Activated CD4-positive, alpha-beta T cell treated with anti-CD3 and anti-CD28 coated beads, Interleukin-2, amount 10 ng/mL, durations not matched to agents 7 days and 5 days (primary cell): Measurements from ENCODE around the gene MCOLN1. TPM values are rescaled to one million over a fixed set of nuclear protein-coding genes. Genes with fewer than 3 reads are reported as not detected.

ENCODE experiments used
- CTCF ChIA-PET: fragments of 350-600 bp; sonication (Branson Sonifier 250); formaldehyde crosslinking; loops from one replicate; lab custom pipeline; 2021; ENCODE audit warnings: antibody characterized with exemption; lab: Charles Lee
- POLR2A ChIA-PET: fragments of 350-600 bp; sonication (Branson Sonifier 250); formaldehyde crosslinking; loops from one replicate; lab custom pipeline; 2021; ENCODE audit warnings: antibody characterized with exemption; lab: Charles Lee
- DNase-seq: peaks from one replicate; pipeline ENCODE4 v3.0.0-alpha.2; 2020
- H3K27ac Mint-ChIP-seq: one replicate; pipeline ENCODE4 v1.8.0; 2021; ENCODE audit warnings: mild to moderate bottlenecking, moderate library complexity, mixed read lengths
- H3K27me3 Mint-ChIP-seq: one replicate; pipeline ENCODE4 v1.8.0; 2021; ENCODE audit warnings: mixed read lengths
- H3K36me3 Mint-ChIP-seq: one replicate; pipeline ENCODE4 v1.8.0; 2021; ENCODE audit warnings: low read depth, mixed read lengths
- H3K4me1 Mint-ChIP-seq: one replicate; pipeline ENCODE4 v1.8.0; 2021; ENCODE audit warnings: mixed read lengths
- H3K4me3 Mint-ChIP-seq: one replicate; pipeline ENCODE4 v1.8.0; 2021; ENCODE audit warnings: mild to moderate bottlenecking, moderate library complexity, mixed read lengths
- H3K9me3 Mint-ChIP-seq: one replicate; pipeline ENCODE4 v1.8.0; 2021; ENCODE audit warnings: mixed read lengths
- total RNA-seq, 2 experiments: library from RNA; stranded (reverse); gene quantifications; one replicate each; pipeline ENCODE4 v1.2.3, GENCODE V29; 2021

MCOLN1 gene
- total RNA-seq, 2 experiments from 2014 or later: 13.2 to 14.8 TPM

DNA sequence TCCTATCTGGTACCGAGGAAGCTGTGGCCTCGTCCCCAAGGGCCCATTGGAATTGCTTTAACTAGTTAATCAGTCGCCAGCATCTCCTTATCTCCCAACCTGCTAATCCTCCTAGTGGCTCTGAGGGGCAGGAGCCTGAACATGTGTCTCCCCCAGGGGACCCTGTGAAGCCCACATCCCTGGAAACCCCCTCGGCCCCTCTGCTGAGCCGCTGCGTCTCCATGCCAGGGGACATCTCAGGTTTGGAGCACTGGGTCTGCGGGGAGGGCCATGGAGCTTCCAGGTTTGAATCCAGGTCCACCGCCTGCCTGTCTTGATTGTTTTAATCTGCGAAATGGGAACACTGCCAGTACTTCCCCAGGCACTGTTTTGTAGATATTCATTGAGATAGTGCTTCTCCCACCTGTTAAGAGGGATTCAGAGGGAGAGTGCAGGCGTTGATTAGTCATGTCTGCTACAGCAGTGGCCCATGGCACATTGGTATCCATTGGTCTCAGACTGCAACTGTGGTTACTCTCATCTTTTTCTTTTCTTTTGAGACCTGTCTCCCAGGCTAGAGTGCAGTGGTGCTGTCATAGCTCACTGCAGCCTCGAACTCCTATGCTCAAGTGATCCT lies 19.5 kb downstream of the MCOLN1 start:
- ChIA-PET POLR2A (no interaction called here), CTCF (interaction anchor here (1.6 kb wide), 1 partner anchor 26 kb away, joined by 4 read pairs; no protein-coding TSS in a partner anchor)
- Mint-ChIP-seq H3K36me3 (peaks cover 40% of the 10 kb centered on the region), H3K4me3 (no peak overlapping the region), H3K4me1 (peaks cover 36% of the 10 kb centered on the region), H3K9me3 (no peaks in the 10 kb centered on the region), H3K27me3 (no peaks in the 10 kb centered on the region), H3K27ac (no peak overlapping the region)
- DNase-seq: no peak

DNA sequence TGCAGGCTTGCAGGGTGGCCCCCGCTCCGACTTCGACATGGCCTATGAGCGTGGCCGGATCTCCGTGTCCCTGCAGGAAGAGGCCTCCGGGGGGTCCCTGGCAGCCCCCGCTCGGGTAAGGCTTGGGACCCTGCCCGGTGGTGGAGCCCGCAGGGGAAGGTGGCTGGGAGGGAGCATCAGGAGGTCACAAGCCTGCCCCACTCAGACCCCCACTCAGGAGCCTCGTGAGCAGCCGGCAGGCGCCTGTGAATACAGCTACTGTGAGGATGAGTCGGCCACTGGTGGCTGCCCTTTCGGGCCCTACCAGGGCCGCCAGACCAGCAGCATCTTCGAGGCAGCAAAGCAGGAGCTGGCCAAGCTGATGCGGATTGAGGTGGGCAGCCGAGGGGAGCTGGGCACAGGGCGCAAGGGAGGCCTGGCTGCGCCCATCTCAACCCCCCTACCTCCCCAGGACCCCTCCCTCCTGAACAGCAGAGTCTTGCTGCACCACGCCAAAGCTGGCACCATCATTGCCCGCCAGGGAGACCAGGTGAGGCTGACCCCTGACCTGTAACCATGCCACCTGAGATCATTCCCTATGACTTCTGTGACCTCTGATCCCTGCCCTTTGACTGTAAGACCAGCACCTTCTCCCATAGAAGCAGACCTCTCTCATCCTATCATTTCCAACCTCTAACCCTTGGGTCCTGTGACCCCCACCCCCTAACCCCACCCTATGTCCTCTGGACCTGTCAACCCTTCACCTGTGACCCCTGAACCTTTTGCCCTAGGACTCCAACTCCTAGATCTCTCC lies 20.3 kb downstream of the MCOLN1 start:
- CTCF ChIA-PET: no interaction called here
- DNase-seq: no peak
- Mint-ChIP-seq H3K4me3 (no peak overlapping the region), H3K27ac (no peak overlapping the region), H3K4me1 (peaks cover 36% of the 10 kb centered on the region), H3K27me3 (no peaks in the 10 kb centered on the region), H3K9me3 (no peaks in the 10 kb centered on the region), H3K36me3 (peaks cover 35% of the 10 kb centered on the region)
- POLR2A ChIA-PET: no interaction called here

DNA sequence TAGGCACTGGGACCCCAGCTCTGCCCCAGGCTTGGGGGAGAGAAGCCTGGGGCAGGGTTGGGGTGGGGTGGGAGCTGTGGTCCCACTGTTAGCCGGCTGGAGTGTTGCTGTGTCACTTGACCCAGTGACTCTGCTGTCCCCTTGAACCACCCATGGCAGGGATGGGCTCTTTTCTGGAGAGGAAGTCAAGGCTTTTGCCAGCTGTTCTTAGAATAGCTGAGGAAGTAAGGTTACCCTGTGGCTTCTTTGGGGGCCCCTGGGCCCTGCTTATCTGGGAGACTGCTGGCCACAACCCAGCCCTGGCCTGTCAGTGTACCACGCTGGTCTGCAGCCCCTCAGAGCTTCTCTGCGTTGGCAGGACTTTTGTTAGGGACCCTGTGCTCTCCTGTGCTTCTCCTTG lies 22.2 kb downstream of the MCOLN1 start:
- POLR2A ChIA-PET: no interaction called here
- peaks cover 36% of the 10 kb centered on the region for H3K4me1 Mint-ChIP-seq

DNA sequence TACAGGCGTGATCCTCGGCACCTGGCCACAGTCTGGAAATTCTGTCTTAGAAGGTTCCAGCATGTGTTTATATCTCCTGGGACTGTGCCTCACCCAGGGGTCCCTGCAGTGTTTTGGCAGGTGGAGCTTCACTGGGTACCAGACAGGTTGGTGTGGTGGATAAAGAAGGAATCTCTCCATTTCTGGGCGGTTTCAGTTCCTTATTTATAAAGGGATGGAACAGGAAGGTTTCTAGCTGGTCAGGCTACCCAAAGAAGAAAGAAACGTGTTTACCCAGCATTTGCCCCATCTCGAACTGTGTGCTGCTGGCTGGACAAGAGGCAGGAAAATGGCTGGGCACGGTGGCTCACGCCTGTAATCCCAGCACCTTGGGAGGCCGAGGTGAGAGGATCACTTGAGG lies 22.9 kb downstream of the MCOLN1 start:
- no peaks in the 10 kb centered on the region for H3K9me3 Mint-ChIP-seq
- CTCF ChIA-PET: interaction anchor here (1.3 kb wide), 1 partner anchor 135 kb away, joined by 4 read pairs; the partner anchor contains the start of gene TRAPPC5
- peaks cover 31% of the 10 kb centered on the region for H3K36me3 Mint-ChIP-seq
- no peak overlapping the region for H3K4me3 Mint-ChIP-seq
- POLR2A ChIA-PET: no interaction called here
- DNase-seq: no peak
- H3K27ac Mint-ChIP-seq: peak overlapping the region; percentile 33
- no peaks in the 10 kb centered on the region for H3K27me3 Mint-ChIP-seq
- H3K4me1 Mint-ChIP-seq: peaks cover 34% of the 10 kb centered on the region

More for the DNA sequence above, 22.2 kb downstream of the MCOLN1 start:
- CTCF ChIA-PET: interaction anchor here (1.3 kb wide), 1 partner anchor 136 kb away, joined by 4 read pairs; the partner anchor contains the start of gene TRAPPC5
- Mint-ChIP-seq H3K9me3 (no peaks in the 10 kb centered on the region), H3K4me3 (no peak overlapping the region), H3K27me3 (no peaks in the 10 kb centered on the region), H3K36me3 (peaks cover 30% of the 10 kb centered on the region), H3K27ac (peak overlapping the region; percentile 76)
- DNase-seq: no peak

DNA sequence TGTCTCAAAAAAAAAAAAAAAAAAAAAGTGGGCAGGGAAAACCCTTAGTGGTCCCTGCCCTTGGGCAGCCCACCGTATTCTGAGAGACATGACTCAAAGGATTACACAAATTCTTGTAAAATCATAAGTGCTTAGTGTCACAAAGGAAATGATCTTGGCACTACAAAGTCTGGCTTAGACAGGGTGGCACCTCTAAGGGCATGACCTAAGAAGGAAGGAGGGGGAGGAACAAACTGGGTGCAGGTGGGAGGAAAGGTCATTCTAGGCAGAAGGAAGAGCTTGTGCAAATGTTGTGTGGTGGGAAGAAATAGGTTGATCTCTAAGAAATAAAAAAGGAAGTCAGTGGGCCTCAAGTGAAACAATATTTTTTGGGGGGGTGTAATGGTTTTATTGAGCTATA lies 23.5 kb downstream of the MCOLN1 start:
- no peaks in the 10 kb centered on the region for H3K9me3 Mint-ChIP-seq
- ChIA-PET POLR2A (no interaction called here), CTCF (interaction anchor here (0.9 kb wide), 1 partner anchor 10 kb away, joined by 7 read pairs; the partner anchor contains the start of gene PNPLA6)
- no peaks in the 10 kb centered on the region for H3K27me3 Mint-ChIP-seq
- H3K4me3 Mint-ChIP-seq: no peak overlapping the region
- peaks cover 33% of the 10 kb centered on the region for H3K36me3 Mint-ChIP-seq
- H3K27ac Mint-ChIP-seq: peak overlapping the region; percentile 33
- DNase-seq: no peak
- H3K4me1 Mint-ChIP-seq: peaks cover 33% of the 10 kb centered on the region

DNA sequence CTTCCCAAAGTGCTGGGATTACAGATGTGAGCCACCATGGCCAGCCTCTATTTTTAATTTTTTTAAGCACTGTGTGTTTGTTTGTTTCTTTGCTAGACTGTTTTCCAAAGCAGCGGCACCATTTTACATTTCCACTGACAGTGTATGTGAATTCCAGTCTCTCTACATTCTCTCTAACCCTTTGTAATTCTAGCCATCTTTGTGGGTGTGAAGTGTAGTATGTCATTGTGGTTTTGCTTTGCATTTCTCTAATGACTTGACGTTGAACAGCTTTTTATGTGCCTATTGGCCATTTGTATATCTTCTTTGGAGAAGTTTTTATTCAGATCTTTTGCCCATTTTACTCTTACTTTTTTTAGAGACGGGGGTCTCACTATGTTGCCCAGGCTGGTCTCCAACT lies 24.7 kb downstream of the MCOLN1 start:
- H3K27me3 Mint-ChIP-seq: no peaks in the 10 kb centered on the region
- H3K4me3 Mint-ChIP-seq: no peak overlapping the region
- peaks cover 37% of the 10 kb centered on the region for H3K36me3 Mint-ChIP-seq
- H3K9me3 Mint-ChIP-seq: no peaks in the 10 kb centered on the region
- POLR2A ChIA-PET: interaction anchor here (0.6 kb wide), 1 partner anchor 34 kb away, joined by 3 read pairs; no protein-coding TSS in a partner anchor
- CTCF ChIA-PET: interaction anchor here (0.7 kb wide), 1 partner anchor 604 kb away, joined by 3 read pairs; no protein-coding TSS in a partner anchor
- H3K4me1 Mint-ChIP-seq: peaks cover 42% of the 10 kb centered on the region
- no peak for DNase-seq
- H3K27ac Mint-ChIP-seq: peak overlapping the region; percentile 72

DNA sequence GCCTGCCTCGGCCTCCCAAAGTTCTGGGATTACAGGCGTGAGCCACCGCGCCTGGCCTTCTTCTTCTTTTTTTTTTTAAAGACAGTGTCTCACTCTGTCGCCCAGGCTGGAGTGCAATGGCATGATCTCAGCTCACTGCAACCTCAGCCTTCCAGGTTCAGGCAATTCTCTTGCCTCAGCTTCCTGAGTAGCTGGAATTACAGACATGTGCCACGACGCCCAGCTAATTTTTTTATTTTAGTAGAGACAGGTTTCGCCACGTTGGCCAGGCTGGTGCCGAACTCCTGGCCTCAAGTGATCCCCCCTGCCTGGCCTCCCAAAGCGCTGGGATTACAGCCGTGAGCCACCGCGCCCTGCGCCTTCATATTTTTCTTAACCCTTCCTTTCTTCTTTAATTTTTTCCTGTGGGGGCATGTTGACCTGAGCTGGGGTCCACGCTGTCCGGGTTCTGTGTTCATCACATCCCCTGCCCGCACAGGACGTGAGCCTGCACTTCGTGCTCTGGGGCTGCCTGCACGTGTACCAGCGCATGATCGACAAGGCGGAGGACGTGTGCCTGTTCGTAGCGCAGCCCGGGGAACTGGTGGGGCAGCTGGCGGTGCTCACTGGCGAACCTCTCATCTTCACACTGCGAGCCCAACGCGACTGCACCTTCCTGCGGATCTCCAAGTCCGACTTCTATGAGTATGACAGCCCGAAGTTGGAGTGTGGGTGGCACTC lies 27.2 kb downstream of the MCOLN1 start:
- peaks cover 35% of the 10 kb centered on the region for H3K36me3 Mint-ChIP-seq
- H3K27me3 Mint-ChIP-seq: no peaks in the 10 kb centered on the region
- H3K4me1 Mint-ChIP-seq: peaks cover 36% of the 10 kb centered on the region
- no peak for DNase-seq
- no peak overlapping the region for H3K27ac Mint-ChIP-seq
- H3K9me3 Mint-ChIP-seq: no peaks in the 10 kb centered on the region
- ChIA-PET CTCF (no interaction called here), POLR2A (no interaction called here)
- no peak overlapping the region for H3K4me3 Mint-ChIP-seq

DNA sequence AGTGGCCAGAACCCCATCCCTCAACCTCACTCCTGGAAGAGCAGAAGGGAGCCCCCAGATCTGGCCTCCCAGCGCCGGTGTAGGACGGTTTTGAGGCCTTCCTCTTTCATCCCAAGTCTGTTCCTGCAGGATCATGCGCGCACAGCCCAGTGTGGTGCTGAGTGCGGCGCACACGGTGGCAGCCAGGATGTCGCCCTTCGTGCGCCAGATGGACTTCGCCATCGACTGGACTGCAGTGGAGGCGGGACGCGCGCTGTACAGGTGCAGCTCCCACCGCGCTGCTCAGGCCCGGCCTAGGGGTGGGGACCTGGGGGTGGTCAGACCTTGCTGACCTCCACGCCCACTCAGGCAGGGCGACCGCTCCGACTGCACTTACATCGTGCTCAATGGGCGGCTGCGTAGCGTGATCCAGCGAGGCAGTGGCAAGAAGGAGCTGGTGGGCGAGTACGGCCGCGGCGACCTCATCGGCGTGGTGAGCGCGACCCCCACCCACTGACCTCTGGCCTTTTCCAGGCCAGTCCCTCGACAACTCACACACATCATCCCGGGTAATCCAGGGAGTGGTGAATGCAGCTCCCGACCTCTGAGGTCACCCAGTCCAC lies 27.8 kb downstream of the MCOLN1 start:
- Mint-ChIP-seq H3K4me3 (no peak overlapping the region), H3K9me3 (no peaks in the 10 kb centered on the region), H3K36me3 (peaks cover 34% of the 10 kb centered on the region), H3K27ac (no peak overlapping the region), H3K27me3 (no peaks in the 10 kb centered on the region), H3K4me1 (peaks cover 29% of the 10 kb centered on the region)
- POLR2A ChIA-PET: no interaction called here
- CTCF ChIA-PET: no interaction called here
- no peak for DNase-seq

DNA sequence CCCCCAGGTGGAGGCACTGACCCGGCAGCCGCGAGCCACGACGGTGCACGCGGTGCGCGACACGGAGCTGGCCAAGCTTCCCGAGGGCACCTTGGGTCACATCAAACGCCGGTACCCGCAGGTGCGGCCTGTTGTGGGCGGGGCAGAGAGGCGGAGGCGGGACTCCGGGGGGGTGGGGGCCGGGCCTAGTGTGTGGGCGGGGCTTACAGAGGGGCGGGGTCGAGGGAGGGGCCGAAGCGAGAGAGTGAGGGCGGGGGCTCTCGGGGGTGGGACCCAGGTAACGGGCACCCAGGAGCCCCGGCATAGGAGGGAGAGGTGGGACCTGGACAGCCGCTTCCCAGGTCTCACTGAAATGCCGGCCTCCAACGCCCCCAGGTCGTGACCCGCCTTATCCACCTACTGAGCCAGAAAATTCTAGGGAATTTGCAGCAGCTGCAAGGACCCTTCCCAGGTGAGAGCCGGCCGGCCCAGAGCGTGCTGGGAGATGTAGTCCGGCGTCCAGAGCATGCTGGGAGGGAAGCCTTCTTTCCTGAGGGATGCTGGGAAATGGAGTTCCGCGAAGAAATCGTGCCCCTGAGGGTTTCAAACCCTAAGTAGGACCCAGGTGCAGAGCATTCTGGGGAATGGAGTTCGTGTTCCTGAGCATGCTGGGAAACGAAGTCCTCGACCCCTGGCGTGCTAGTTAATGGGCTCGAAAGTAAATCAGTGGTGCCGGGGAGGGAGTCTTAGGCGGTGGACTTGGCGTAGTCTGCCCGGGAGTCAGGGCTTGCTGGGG lies 28.8 kb downstream of the MCOLN1 start:
- H3K36me3 Mint-ChIP-seq: peaks cover 35% of the 10 kb centered on the region
- ChIA-PET CTCF (interaction anchor here (0.7 kb wide), 1 partner anchor 13 kb away, joined by 3 read pairs; no protein-coding TSS in a partner anchor), POLR2A (no interaction called here)
- H3K4me1 Mint-ChIP-seq: peaks cover 22% of the 10 kb centered on the region
- H3K9me3 Mint-ChIP-seq: no peaks in the 10 kb centered on the region
- no peak overlapping the region for H3K4me3 Mint-ChIP-seq
- peak; percentile 56 for DNase-seq
- no peaks in the 10 kb centered on the region for H3K27me3 Mint-ChIP-seq
- H3K27ac Mint-ChIP-seq: no peak overlapping the region

DNA sequence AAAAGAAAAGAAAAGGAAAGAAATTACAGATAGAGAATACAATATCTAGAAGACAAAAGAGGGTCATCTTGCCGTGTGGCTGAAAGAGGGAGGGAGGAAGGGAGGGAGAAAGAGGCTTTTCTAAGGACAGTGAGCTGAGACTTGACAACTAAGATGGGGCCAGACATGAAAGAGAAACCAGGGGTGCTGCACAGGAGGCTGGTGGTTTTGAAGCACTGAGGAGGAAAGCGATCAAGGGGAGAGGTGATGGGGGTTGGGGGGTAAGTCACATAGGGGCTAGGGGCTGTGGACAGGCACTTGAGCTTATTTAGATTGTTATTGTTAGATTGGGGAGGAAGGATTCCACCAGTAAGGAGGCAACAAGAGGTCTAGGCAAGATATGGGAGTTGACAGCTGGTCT lies 30.4 kb downstream of the MCOLN1 start:
- Mint-ChIP-seq H3K27ac (peak overlapping the region; percentile 2), H3K4me3 (no peak overlapping the region), H3K36me3 (peaks cover 46% of the 10 kb centered on the region), H3K27me3 (no peaks in the 10 kb centered on the region), H3K9me3 (no peaks in the 10 kb centered on the region), H3K4me1 (peaks cover 15% of the 10 kb centered on the region)
- ChIA-PET CTCF (interaction anchor here (0.6 to 0.9 kb wide), 3 partner anchors 13 to 164 kb away, joined by 3 to 4 read pairs (median 4); partner anchors contain the start of gene PET100), POLR2A (no interaction called here)
- DNase-seq: no peak

DNA sequence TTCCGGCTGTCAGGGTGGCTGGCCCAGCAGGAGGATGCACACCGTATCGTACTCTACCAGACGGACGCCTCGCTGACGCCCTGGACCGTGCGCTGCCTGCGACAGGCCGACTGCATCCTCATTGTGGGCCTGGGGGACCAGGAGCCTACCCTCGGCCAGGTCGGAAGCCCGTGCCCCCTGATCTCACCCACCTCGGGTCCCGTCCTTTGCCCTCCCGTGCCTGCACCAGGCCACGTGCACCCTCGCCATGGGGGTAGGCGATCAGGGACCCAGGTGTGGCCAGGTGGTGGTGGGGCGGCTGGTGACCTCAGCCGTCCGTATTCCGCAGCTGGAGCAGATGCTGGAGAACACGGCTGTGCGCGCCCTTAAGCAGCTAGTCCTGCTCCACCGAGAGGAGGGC lies 32.1 kb downstream of the MCOLN1 start:
- ChIA-PET CTCF (interaction anchor here (1.6 kb wide), 1 partner anchor 14 kb away, joined by 6 read pairs; no protein-coding TSS in a partner anchor), POLR2A (no interaction called here)
- Mint-ChIP-seq H3K9me3 (no peaks in the 10 kb centered on the region), H3K4me1 (peaks cover 15% of the 10 kb centered on the region), H3K27ac (no peak overlapping the region), H3K4me3 (no peak overlapping the region), H3K27me3 (no peaks in the 10 kb centered on the region), H3K36me3 (peaks cover 56% of the 10 kb centered on the region)
- DNase-seq: no peak
